ENCODE measurements around the gene SLC5A1. TPM values are rescaled to one million over a fixed set of nuclear protein-coding genes. Genes with fewer than 3 reads are reported as not detected.

SLC5A1 gene
- polyA plus RNA-seq, 1 donor from 2014 or later, result not detected

- Histone ChIP-seq H3K27me3 (ENCODE audit: insufficient read depth, low read depth, low read length) (no peaks in the 10 kb centered on the region), H4K20me1 (ENCODE audit: insufficient read depth) (no peaks in the 10 kb centered on the region), H3K27ac (ENCODE audit: low read length) (no peak overlapping the region), H3F3A (ENCODE audit: insufficient read depth, low read length, poor library complexity, severe bottlenecking) (no peaks in the 10 kb centered on the region), H3K79me2 (replicated peaks; ENCODE audit: insufficient read depth, low read length) (no peaks in the 10 kb centered on the region), H3K4me3 (ENCODE audit: low read length) (no peak overlapping the region), H3K36me3 (ENCODE audit: insufficient read depth, low read length) (no peaks in the 10 kb centered on the region), H2AFZ (ENCODE audit: low read depth, low read length) (no peak overlapping the region), H3K9me2 (ENCODE audit: insufficient read depth, low read length) (no peaks in the 10 kb centered on the region), H3K9me3 (ENCODE audit: low read length) (no peaks in the 10 kb centered on the region), H3K9ac (ENCODE audit: low read length) (no peak overlapping the region), H3K4me2 (ENCODE audit: low read length) (no peak overlapping the region)
- no peak for TF ChIP-seq EZH2 (IDR thresholded peaks at IDR 0.05; ENCODE audit: borderline replicate concordance, insufficient read depth, low read length, poor library complexity, severe bottlenecking)
- no peak for TF ChIP-seq POLR2AphosphoS5 (IDR thresholded peaks at IDR 0.05)
- TF ChIP-seq EP300 (conservative IDR thresholded peaks at IDR 0.05; ENCODE audit: poor library complexity, severe bottlenecking), result no peak
- no peak for TF ChIP-seq TAF1 (IDR thresholded peaks at IDR 0.05; ENCODE audit: low read depth)
- TF ChIP-seq MXI1 (conservative IDR thresholded peaks at IDR 0.05; ENCODE audit: poor library complexity, severe bottlenecking), result no peak
- no peak for TF ChIP-seq CTCF (IDR thresholded peaks at IDR 0.05; ENCODE audit: poor library complexity, severe bottlenecking)
- TF ChIP-seq REST (IDR thresholded peaks at IDR 0.05; ENCODE audit: borderline replicate concordance), result no peak
- TF ChIP-seq SMC3 (conservative IDR thresholded peaks at IDR 0.05; ENCODE audit: poor library complexity), result no peak
- TF ChIP-seq RAD21 (conservative IDR thresholded peaks at IDR 0.05), result no peak
These were observed 34.1 kb downstream of the SLC5A1 start for GRCh38 chr22:32077151-32077550.

- H3K79me2 ChIP-seq (replicated peaks; ENCODE audit: insufficient read depth, low read length), result no peaks in the 10 kb centered on the region
- H3K9me2 ChIP-seq (ENCODE audit: insufficient read depth, low read length), result no peaks in the 10 kb centered on the region
- no peak overlapping the region for H3K4me2 ChIP-seq (ENCODE audit: low read length)
- no peaks in the 10 kb centered on the region for H3F3A ChIP-seq (ENCODE audit: insufficient read depth, low read length, poor library complexity, severe bottlenecking)
- no peak overlapping the region for H3K4me3 ChIP-seq (ENCODE audit: low read length)
- H3K9me3 ChIP-seq (ENCODE audit: low read length), result no peaks in the 10 kb centered on the region
- TF ChIP-seq POLR2AphosphoS5 (IDR thresholded peaks at IDR 0.05), result no peak
- TF ChIP-seq MXI1 (conservative IDR thresholded peaks at IDR 0.05; ENCODE audit: poor library complexity, severe bottlenecking), result no peak
- no peak for TF ChIP-seq TAF1 (IDR thresholded peaks at IDR 0.05; ENCODE audit: low read depth)
- TF ChIP-seq EZH2 (IDR thresholded peaks at IDR 0.05; ENCODE audit: borderline replicate concordance, insufficient read depth, low read length, poor library complexity, severe bottlenecking), result no peak
- TF ChIP-seq EP300 (conservative IDR thresholded peaks at IDR 0.05; ENCODE audit: poor library complexity, severe bottlenecking), result no peak
- no peak for TF ChIP-seq CTCF (IDR thresholded peaks at IDR 0.05; ENCODE audit: poor library complexity, severe bottlenecking)
- TF ChIP-seq SMC3 (conservative IDR thresholded peaks at IDR 0.05; ENCODE audit: poor library complexity), result no peak
- no peak overlapping the region for H3K9ac ChIP-seq (ENCODE audit: low read length)
- H4K20me1 ChIP-seq (ENCODE audit: insufficient read depth), result no peaks in the 10 kb centered on the region
- H3K27me3 ChIP-seq (ENCODE audit: insufficient read depth, low read depth, low read length), result no peaks in the 10 kb centered on the region
- no peak overlapping the region for H3K27ac ChIP-seq (ENCODE audit: low read length)
- H2AFZ ChIP-seq (ENCODE audit: low read depth, low read length), result no peak overlapping the region
- no peaks in the 10 kb centered on the region for H3K36me3 ChIP-seq (ENCODE audit: insufficient read depth, low read length)
These were observed 36.3 kb downstream of the SLC5A1 start for GRCh38 chr22:32079130-32080089.

All from neural cell (in vitro differentiated cells).